Measurements from ENCODE around the gene GNB1.
"Not testable (repeated sequence)": the region's sequence is repeated elsewhere in the genome, so short reads cannot be mapped to it uniquely, and the experiment has no call there.

The GNB1 gene

DNA sequence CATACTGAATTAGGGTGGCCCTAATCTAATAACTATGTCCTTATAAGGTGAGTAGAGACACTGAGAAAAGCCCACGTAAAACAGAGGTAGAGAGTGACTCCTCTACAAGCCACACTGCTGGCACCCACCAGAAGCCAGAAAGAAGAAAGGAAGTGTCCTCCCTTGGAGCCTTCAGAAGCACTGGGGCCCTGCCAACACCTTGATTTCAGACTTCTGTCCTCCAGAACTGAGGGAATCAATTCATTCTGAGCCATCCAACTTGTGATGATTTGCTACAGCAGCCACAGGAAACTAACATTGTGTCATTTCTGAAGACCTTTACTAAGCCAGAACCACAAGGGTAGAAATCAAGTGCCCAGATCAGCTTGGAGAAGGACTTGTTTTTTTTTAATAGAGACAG lies 15.0 kb downstream of the GNB1 start:
- no peak for DNase-seq (ENCODE audit: low spot score)
- no peak overlapping the region for H3K27ac ChIP-seq
- no peak overlapping the region for H3K4me3 ChIP-seq
- TF ChIP-seq, protein P1, sequence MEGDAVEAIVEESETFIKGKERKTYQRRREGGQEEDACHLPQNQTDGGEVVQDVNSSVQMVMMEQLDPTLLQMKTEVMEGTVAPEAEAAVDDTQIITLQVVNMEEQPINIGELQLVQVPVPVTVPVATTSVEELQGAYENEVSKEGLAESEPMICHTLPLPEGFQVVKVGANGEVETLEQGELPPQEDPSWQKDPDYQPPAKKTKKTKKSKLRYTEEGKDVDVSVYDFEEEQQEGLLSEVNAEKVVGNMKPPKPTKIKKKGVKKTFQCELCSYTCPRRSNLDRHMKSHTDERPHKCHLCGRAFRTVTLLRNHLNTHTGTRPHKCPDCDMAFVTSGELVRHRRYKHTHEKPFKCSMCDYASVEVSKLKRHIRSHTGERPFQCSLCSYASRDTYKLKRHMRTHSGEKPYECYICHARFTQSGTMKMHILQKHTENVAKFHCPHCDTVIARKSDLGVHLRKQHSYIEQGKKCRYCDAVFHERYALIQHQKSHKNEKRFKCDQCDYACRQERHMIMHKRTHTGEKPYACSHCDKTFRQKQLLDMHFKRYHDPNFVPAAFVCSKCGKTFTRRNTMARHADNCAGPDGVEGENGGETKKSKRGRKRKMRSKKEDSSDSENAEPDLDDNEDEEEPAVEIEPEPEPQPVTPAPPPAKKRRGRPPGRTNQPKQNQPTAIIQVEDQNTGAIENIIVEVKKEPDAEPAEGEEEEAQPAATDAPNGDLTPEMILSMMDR (IDR thresholded peaks at IDR 0.05) = no peak

DNA sequence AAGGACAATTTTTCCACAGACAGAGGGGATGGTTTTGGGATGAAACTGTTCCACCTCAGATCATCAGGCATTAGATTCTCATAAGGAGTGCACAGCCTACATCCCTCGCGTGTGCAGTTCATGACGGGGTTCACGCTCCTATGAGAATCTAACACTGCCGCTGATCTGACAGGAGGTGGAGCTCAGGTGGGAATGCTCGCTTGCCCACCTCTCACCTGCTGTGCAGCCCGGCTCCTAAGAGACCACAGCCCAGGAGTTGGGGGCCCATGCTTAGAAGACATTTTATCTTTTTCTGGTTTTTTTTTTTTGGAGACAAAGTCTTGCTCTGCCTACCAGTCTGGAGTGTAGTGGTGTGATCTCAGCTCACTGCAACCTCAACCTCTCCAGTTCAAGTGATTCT lies 16.0 kb downstream of the GNB1 start:
- TF ChIP-seq, protein P1 (IDR thresholded peaks at IDR 0.05) = no peak
- H3K4me3 ChIP-seq = no peak overlapping the region
- DNase-seq (ENCODE audit: low spot score) = no peak
- H3K27ac ChIP-seq = no peak overlapping the region

DNA sequence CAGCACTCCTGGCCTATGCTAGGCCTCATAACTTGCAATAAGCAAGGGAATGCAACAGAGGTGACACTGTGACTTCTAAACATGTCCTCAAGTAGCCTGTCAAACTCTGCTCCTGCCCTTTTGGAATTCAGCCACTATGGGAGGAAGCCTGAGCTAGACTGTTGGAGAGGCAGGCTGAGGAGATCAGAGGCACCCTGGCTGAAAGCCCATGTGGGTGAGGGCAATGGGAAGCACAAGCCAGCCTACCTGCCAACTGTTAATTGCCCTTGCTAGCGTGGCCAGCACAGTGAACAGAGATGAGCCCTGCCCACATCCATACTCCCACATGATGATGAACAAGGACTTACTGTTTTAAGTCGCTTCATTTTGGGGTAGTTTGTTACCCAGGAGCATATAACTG lies 17.7 kb downstream of the GNB1 start:
- DNase-seq (ENCODE audit: low spot score) = no peak
- H3K27ac ChIP-seq = no peak overlapping the region
- TF ChIP-seq, protein P1 (IDR thresholded peaks at IDR 0.05) = no peak
- H3K4me3 ChIP-seq = no peak overlapping the region

DNA sequence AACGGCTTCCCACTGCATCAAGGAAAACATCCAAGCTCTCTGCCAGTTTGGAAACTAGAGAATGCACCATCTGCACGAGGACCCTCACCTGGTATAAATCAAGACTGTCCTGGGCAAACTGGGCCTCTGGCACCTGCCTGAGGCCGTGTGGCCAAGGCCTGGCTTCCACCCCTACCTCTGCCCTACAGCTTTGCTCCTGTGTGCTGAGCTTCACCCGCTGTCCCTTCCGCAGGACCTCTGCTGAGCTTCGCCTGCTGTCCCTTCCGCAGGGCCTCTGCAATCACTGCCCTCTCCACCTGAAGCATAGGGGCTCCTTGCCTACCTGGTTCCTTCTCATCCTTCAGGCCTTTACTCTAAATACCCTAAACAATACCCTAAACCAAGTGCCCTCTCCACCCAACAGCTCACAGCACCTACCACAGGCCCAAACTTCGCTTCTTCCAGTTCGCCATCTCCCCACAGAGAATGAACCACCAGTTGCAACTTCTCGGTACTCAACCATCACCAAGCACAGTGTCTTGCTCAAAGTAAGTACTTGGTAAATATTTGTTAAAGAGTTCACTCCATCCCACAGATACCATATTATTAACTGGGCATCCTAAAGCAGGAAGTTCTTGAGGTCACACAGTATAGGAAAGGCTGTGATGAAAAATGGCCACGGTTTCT lies 18.4 kb downstream of the GNB1 start:
- TF ChIP-seq, protein P1 (IDR thresholded peaks at IDR 0.05) = no peak
- H3K4me3 ChIP-seq = no peak overlapping the region
- DNase-seq (ENCODE audit: low spot score) = no peak
- H3K27ac ChIP-seq = no peak overlapping the region

DNA sequence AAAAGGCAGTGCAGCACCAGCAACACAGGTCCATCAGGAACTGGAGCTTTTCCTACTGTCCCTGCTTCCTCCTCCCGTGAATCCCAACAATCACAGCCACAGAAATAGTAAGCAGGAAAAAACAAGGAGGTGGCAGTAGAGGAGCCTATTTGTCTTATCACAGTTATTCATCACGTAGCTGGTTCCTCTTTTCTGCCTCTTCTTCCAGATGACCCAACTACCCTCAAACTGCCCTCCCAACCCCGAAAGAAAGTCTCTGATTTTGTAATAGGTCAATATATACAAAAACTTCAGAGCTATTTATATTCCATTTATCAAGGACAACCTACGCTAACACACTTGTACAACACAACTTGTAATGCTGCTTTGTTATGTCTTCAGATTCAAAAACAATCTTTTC lies 21.4 kb downstream of the GNB1 start:
- TF ChIP-seq, protein P1 (IDR thresholded peaks at IDR 0.05) = no peak
- H3K27ac ChIP-seq = no peak overlapping the region

DNA sequence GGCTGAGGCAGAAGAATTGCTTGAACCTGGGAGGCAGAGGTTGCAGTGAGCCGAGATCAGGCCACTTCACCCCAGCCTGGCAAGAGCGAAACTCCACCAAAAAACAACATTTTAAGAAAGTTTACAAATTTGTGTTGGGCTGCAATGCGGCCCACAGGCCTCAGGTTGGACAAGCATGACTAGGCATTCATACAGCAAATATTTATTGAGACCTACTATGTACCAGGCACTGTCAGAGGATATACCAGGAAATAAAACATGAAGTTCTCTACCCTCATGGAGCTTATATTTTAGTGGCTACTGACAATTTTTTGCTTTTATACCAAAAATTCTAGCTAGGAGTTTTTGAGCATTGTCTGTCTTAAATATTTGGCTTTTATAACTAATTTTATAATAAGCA lies 23.7 kb downstream of the GNB1 start:
- Histone ChIP-seq H3K4me3 (no peak overlapping the region), H3K27ac (no peak overlapping the region)
- DNase-seq (ENCODE audit: low spot score) = no peak
- TF ChIP-seq, protein P1 (IDR thresholded peaks at IDR 0.05) = no peak

More for the DNA sequence above, 21.4 kb downstream of the GNB1 start:
- DNase-seq (ENCODE audit: low spot score) = no peak
- no peak overlapping the region for H3K4me3 ChIP-seq

DNA sequence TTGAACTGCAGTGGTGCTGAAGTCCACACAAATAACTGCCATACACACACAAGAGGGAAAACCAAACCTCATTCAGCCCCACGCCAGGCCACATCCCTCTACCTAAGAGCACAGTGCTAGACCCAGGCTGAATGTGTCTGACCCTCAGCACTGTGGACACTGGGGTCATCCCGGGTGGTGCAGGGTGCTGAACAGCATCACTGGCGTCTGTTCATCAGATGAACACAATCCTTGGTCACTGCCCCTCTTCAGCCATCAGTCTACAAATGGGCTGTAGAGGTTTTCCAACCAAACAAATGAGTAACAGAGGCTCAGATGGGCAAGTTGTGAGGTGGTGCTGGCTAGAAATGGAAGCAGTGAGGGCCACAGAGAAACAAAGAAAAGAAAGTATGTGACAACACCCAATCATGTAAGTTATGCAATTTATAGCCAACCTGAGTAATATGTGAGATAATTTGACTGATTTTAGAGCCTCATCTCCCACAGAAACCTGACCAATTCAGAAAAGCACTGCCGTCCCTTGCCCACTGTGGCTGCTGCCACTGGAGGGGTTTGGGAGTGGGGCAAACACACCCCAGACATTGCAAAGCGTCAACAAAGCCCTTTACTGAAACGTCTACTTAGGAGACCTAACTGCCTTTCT lies 27.9 kb downstream of the GNB1 start:
- Histone ChIP-seq H3K4me3 (no peak overlapping the region), H3K27ac (no peak overlapping the region)
- no peak for DNase-seq (ENCODE audit: low spot score)
- TF ChIP-seq, protein P1 (IDR thresholded peaks at IDR 0.05) = no peak

DNA sequence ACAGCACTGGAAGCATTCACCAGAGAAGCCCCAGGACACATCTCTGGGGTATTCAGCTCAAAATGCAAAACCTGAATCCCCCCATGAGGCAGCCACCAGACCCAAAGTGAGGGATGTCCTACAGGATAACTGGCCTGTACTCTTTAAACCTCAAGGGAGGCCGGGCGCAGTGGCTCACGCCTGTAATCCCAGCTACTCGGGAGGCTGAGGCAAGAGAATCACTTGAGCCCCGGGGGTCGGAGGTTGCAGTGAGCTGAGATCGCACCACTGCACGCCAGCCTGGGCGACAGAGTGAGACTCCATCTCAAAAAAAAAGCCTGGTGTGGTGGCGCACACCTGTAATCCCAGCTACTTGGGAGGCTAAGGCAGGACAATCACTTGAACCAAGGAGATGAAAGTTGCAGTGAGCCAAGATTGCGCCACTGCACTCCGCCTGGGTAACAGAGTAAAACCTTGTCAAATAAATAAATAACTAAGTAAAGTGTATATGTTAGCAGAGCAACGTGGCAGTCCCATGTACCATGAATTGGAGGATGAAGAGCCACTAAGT lies 29.1 kb downstream of the GNB1 start:
- not testable (repeated sequence) for H3K4me3 ChIP-seq; H3K27ac ChIP-seq; DNase-seq (ENCODE audit: low spot score)
